A673 (cell line): ENCODE measurements around the gene MCAM. TPM values are rescaled to one million over a fixed set of nuclear protein-coding genes. Genes with fewer than 3 reads are reported as not detected.

Experiments used
- BruUV-seq: library from RNA; stranded (reverse); fragments of 400-500 nt; replicated peaks from 2 replicates; lab custom pipeline; 2021; lab: Mats Ljungman, UMichigan
- CTCF ChIA-PET: fragments of 300-600 bp; sonication (Branson Sonifier 250); formaldehyde crosslinking; loops from one replicate; lab custom pipeline; 2022; ENCODE audit warnings: antibody characterized with exemption; lab: Charles Lee
- POLR2A ChIA-PET: fragments of 300-600 bp; sonication (Branson Sonifier 250); formaldehyde crosslinking; loops from one replicate; lab custom pipeline; 2022; ENCODE audit warnings: antibody characterized with exemption; ENCODE audit not compliant: low non-redundant PET; lab: Charles Lee
- DNase-seq: peaks from one replicate; pipeline ENCODE4 v3.0.0-alpha.2; 2015; ENCODE audit warnings: low spot score
- H3K27ac ChIP-seq: fragments of 200-600 bp; sonication (generic); 2 replicates; pipeline ENCODE4 v1.5.1; 2016; ENCODE audit warnings: mixed run types, low read depth, mild to moderate bottlenecking, mixed read lengths, antibody characterized with exemption, low read length; ENCODE audit not compliant: poor library complexity, severe bottlenecking
- H3K27me3 ChIP-seq: fragments of 200-600 bp; sonication (generic); replicated peaks from 2 replicates; pipeline ENCODE4 v1.6.1; 2017; ENCODE audit warnings: mixed run types, low read depth, mild to moderate bottlenecking, mixed read lengths, antibody characterized with exemption, low read length; ENCODE audit not compliant: insufficient read depth, poor library complexity
- H3K36me3 ChIP-seq: fragments of 200-600 bp; sonication (generic); 2 replicates; pipeline ENCODE4 v1.6.1; 2016; ENCODE audit warnings: mixed run types, mild to moderate bottlenecking, mixed read lengths, antibody characterized with exemption, low read length; ENCODE audit not compliant: insufficient read depth, poor library complexity, severe bottlenecking
- H3K4me1 ChIP-seq: fragments of 200-600 bp; sonication (generic); 2 replicates; pipeline ENCODE4 v1.6.1; 2017; ENCODE audit warnings: mixed run types, mild to moderate bottlenecking, mixed read lengths, antibody characterized with exemption, low read length; ENCODE audit not compliant: insufficient read depth, poor library complexity, severe bottlenecking
- H3K4me3 ChIP-seq: fragments of 200-600 bp; sonication (generic); 2 replicates; pipeline ENCODE4 v1.5.1; 2016; ENCODE audit warnings: low read depth, mixed run types, mild to moderate bottlenecking, mixed read lengths, low read length; ENCODE audit not compliant: poor library complexity, severe bottlenecking
- H3K9me3 ChIP-seq: fragments of 200-600 bp; sonication (generic); 2 replicates; pipeline ENCODE4 v1.6.1; 2016; ENCODE audit warnings: mixed run types, low read depth, mild to moderate bottlenecking, mixed read lengths, antibody characterized with exemption, low read length; ENCODE audit not compliant: poor library complexity, severe bottlenecking
- CTCF ChIP-seq: fragments of 300-800, 200-600 bp; sonication (generic); conservative IDR thresholded peaks from 2 replicates; pipeline ENCODE4 v1.5.1; 2017; ENCODE audit warnings: low read depth, mild to moderate bottlenecking, antibody characterized with exemption, low read length, moderate library complexity, mixed read lengths
- EZH2 ChIP-seq: fragments of 200-600 bp; sonication (generic); IDR thresholded peaks from 2 replicates; pipeline ENCODE4 v1.6.1; 2017; ENCODE audit warnings: borderline replicate concordance, low read depth, mild to moderate bottlenecking, mixed read lengths, antibody characterized with exemption, low read length; ENCODE audit not compliant: poor library complexity, severe bottlenecking
- intact Hi-C: fragments of 100-400 bp; cut with micrococcal nuclease; formaldehyde crosslinking; loops from one replicate; pipeline ENCODE4 v1.10.0; 2022; ENCODE audit not compliant: unreplicated experiment
- total RNA-seq: library from RNA; stranded (reverse); gene quantifications from 2 replicates; pipeline ENCODE4 v1.2.3, GENCODE V29; 2021

The MCAM gene
- total RNA-seq, 1 experiment from 2014 or later = 14.4 TPM

GRCh38 chr11:119338965-119339588, 22.1 kb upstream of the MCAM start:
- Histone ChIP-seq H3K4me1 (peaks cover 44% of the 10 kb centered on the region), H3K4me3 (peak overlapping the region; percentile 58), H3K27me3 (peaks cover 16% of the 10 kb centered on the region), H3K9me3 (no peaks in the 10 kb centered on the region), H3K36me3 (peaks cover 12% of the 10 kb centered on the region), H3K27ac (no peak overlapping the region)
- POLR2A ChIA-PET = no interaction called here
- intact Hi-C loops = loop anchor here (5.0 to 10.0 kb wide), 2 partner anchors 43 to 434 kb away; partner anchors contain the start of gene USP2
- CTCF ChIA-PET = interaction anchor here (0.5 to 4.2 kb wide), 15 partner anchors 9 to 272 kb away, joined by 3 to 40 read pairs (median 7); partner anchors contain the start of genes DPAGT1, MCAM and VPS11
- no TSS peak for BruUV-seq
- DNase-seq = no peak
- TF ChIP-seq CTCF (no peak), EZH2 (no peak)

- peak; percentile 91 for DNase-seq
Measured at GRCh38 chr11:119338318-119338890, 21.5 kb upstream of the MCAM start.

More at GRCh38 chr11:119338318-119338890, 21.5 kb upstream of the MCAM start:
- CTCF ChIA-PET = interaction anchor here (0.5 to 4.2 kb wide), 31 partner anchors 9 to 1659 kb away, joined by 3 to 40 read pairs (median 7); partner anchors contain the start of genes CBL, DPAGT1, MCAM and USP2
- POLR2A ChIA-PET = interaction anchor here (0.7 kb wide), 1 partner anchor 16 kb away, joined by 24 read pairs; no protein-coding TSS in a partner anchor
- Histone ChIP-seq H3K9me3 (no peaks in the 10 kb centered on the region), H3K27ac (peak overlapping the region; percentile 58), H3K36me3 (peaks cover 12% of the 10 kb centered on the region), H3K4me3 (peak overlapping the region; percentile 31), H3K27me3 (peaks cover 16% of the 10 kb centered on the region), H3K4me1 (peaks cover 49% of the 10 kb centered on the region)
- no TSS peak for BruUV-seq
- TF ChIP-seq CTCF (peak; percentile 98), EZH2 (no peak)
- intact Hi-C loops = loop anchor here (5.0 to 10.0 kb wide), 2 partner anchors 44 to 434 kb away; partner anchors contain the start of gene USP2
